Thoracic aorta (tissue), 2 donors: ENCODE data around the gene URB2. TPM values are rescaled to one million over a fixed set of nuclear protein-coding genes. Genes with fewer than 3 reads are reported as not detected.

Experiments used
- ATAC-seq: fragments of 150-250 bp; one replicate; pipeline ENCODE4 v1.8.0; 2017; ENCODE audit warnings: low read depth; ENCODE audit not compliant: insufficient number of reproducible peaks, low FRiP score
- DNase-seq: peaks from one replicate; pipeline ENCODE4 v3.0.0-alpha.2; 2020; ENCODE audit warnings: low spot score
- H3K27ac ChIP-seq, 2 donors: fragments of 200-600 bp; sonication (generic); 1 replicate in 1 of 2; 2 replicates in 1 of 2; pipeline ENCODE4 v1.5.1; 2016; ENCODE audit warnings: mild to moderate bottlenecking in 2 of 2, moderate library complexity in 2 of 2
- H3K27me3 ChIP-seq: fragments of 200-600 bp; sonication (generic); replicated peaks from 2 replicates; pipeline ENCODE4 v1.6.0; 2016; ENCODE audit warnings: mild to moderate bottlenecking; ENCODE audit not compliant: insufficient read depth
- H3K36me3 ChIP-seq: fragments of 200-600 bp; sonication (generic); one replicate; pipeline ENCODE4 v1.5.1; 2016
- H3K4me1 ChIP-seq, 2 donors: fragments of 200-600 bp; sonication (generic); 1 replicate in 1 of 2; 2 replicates in 1 of 2; pipeline versions ENCODE4 v1.5.1 to v1.6.0; 2016; ENCODE audit warnings: low read depth in 2 of 2, mild to moderate bottlenecking in 1 of 2; ENCODE audit not compliant: control insufficient read depth in 1 of 2
- H3K4me3 ChIP-seq: fragments of 200-600 bp; sonication (generic); 2 replicates; pipeline ENCODE4 v1.5.1; 2016; ENCODE audit warnings: mild to moderate bottlenecking
- H3K9me3 ChIP-seq: fragments of 200-600 bp; sonication (generic); 2 replicates; pipeline ENCODE4 v1.5.1; 2016
- total RNA-seq, 2 donors: library from RNA; depleted of rRNA; stranded (reverse); fragments of >200 nt; gene quantifications; one replicate each; pipeline versions ENCODE4 v1.1.0 to v1.2.3, GENCODE V29; 2016
- TF ChIP-seq, protein P1 (sequence below): fragments of 200-600 bp; sonication (generic); IDR thresholded peaks from one replicate; pipeline ENCODE4 v1.5.1; 2019; ENCODE audit warnings: antibody characterized with exemption

Gene URB2
- total RNA-seq, 2 donors from 2014 or later = 8.5 to 26.9 TPM

DNA sequence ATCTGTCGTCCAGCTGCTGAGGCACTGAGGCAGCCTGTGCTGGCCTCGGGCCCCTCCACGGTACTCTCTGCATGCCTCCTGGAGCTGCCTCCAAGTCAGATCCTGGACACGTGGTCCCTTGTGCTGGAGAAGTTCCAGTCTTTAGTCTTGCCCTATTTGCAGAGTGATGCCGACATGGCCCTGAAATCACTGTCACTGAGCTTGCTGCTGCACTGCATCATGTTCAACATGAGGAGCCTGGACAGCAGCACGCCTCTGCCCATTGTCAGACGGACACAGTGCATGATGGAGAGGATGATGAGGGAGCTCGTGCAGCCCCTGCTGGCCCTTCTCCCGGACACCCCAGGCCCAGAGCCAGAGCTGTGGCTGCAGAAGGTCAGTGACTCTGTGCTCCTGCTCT is 10.0 kb downstream of the URB2 start:
- Histone ChIP-seq H3K9me3 (no peaks in the 10 kb centered on the region), H3K27me3 (no peaks in the 10 kb centered on the region), H3K4me1 (no peaks in the 10 kb centered on the region), H3K27ac (no peak overlapping the region), H3K36me3 (peaks cover 38% of the 10 kb centered on the region), H3K4me3 (no peak overlapping the region)
- DNase-seq (no peak), ATAC-seq (no peak)
- TF ChIP-seq, protein P1, sequence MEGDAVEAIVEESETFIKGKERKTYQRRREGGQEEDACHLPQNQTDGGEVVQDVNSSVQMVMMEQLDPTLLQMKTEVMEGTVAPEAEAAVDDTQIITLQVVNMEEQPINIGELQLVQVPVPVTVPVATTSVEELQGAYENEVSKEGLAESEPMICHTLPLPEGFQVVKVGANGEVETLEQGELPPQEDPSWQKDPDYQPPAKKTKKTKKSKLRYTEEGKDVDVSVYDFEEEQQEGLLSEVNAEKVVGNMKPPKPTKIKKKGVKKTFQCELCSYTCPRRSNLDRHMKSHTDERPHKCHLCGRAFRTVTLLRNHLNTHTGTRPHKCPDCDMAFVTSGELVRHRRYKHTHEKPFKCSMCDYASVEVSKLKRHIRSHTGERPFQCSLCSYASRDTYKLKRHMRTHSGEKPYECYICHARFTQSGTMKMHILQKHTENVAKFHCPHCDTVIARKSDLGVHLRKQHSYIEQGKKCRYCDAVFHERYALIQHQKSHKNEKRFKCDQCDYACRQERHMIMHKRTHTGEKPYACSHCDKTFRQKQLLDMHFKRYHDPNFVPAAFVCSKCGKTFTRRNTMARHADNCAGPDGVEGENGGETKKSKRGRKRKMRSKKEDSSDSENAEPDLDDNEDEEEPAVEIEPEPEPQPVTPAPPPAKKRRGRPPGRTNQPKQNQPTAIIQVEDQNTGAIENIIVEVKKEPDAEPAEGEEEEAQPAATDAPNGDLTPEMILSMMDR = no peak

DNA sequence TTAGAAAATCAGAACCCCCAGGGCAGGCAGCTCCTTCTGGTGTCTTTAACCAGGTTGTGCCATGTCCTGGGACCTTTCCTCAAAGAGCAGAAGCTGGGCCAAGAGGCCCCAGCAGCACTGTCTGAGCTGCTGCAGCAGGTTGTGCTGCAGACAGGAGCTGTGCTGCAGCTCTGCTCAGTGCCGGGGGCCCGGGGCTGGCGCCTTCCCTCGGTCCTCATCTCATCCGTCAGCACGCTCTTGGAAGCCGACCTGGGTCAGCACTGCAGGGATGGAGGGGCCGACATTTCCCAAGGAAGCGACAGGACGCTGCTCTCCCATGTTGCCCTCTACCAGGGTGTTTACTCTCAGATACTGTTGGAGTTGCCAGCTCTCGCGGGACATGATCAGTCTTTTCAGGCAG is 11.7 kb downstream of the URB2 start:
- no peak for DNase-seq
- Histone ChIP-seq H3K36me3 (peaks cover 40% of the 10 kb centered on the region), H3K9me3 (no peaks in the 10 kb centered on the region), H3K4me1 (no peaks in the 10 kb centered on the region), H3K27me3 (no peaks in the 10 kb centered on the region), H3K4me3 (no peak overlapping the region), H3K27ac (no peak overlapping the region)
- ATAC-seq = no peak
- TF ChIP-seq, protein P1 = no peak

DNA sequence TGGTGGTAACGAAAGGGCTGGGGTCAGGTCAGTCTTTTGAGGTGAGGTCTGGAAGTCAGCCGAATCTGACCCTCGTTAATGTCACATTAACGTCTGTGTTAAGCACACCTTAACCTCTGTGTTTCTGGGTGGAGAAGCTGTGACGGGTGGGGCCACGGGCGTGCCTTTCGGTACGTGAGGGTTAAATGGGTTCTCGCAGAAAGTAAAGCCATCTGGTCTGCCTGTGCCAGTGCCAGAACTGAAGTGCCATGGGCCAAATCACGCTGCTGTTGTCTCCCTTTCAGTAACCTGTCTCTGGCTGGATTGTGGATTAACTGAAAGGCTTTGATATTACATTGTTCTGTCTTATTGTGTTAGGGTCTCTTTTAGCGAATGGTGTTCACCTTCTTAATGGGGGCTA is 14.4 kb downstream of the URB2 start:
- peaks cover 40% of the 10 kb centered on the region for H3K36me3 ChIP-seq
- no peak for ATAC-seq
- H3K27ac ChIP-seq = no peak overlapping the region
- H3K4me3 ChIP-seq = no peak overlapping the region
- no peaks in the 10 kb centered on the region for H3K9me3 ChIP-seq
- no peaks in the 10 kb centered on the region for H3K27me3 ChIP-seq
- TF ChIP-seq, protein P1 = no peak
- no peak for DNase-seq
- H3K4me1 ChIP-seq = no peaks in the 10 kb centered on the region

DNA sequence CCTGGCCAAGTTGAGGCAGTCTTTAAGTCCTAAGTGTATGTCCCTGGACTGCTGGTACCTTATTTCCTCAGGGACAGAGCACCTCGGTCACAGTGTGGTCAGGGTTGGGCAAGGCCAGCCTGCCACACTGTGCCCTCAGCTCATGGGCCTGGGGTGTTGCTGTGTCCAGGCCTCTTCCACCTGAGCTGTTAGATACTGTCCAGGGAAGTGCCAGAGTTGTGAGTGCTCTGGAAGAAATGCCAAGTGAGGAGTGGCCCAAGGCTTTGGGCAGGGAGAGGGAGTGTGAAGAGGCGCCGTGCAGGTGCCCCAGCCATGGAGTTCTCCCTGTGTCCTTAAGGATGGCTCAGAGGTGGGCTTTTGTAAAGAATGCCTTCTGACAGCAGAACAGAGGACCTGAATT is 15.3 kb downstream of the URB2 start:
- no peak overlapping the region for H3K27ac ChIP-seq
- ATAC-seq (no peak), DNase-seq (no peak)
- no peaks in the 10 kb centered on the region for H3K27me3 ChIP-seq
- H3K9me3 ChIP-seq = no peaks in the 10 kb centered on the region
- H3K4me3 ChIP-seq = no peak overlapping the region
- H3K4me1 ChIP-seq = no peaks in the 10 kb centered on the region
- TF ChIP-seq, protein P1 = no peak
- H3K36me3 ChIP-seq = peaks cover 36% of the 10 kb centered on the region

DNA sequence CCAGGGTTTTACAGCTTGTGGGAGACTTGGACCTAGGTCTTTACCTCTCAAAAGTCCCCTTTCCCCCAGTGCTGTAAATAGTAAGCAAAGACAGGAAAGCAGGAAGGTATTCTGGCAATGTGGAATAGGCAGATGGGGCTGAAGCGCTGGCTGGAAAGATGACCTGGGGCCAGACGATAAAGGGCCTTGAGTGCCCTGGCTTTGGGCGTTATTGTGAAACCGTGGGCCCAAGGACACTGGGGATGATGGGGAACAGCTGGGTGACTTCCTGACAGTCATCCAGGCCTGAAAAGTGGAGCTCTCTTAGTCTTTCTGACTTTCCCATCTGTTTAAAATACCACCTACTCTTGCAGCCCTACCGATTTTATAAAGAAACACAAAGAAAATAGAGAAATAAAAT is 16.3 kb downstream of the URB2 start:
- no peaks in the 10 kb centered on the region for H3K27me3 ChIP-seq
- H3K4me3 ChIP-seq = no peak overlapping the region
- no peak for ATAC-seq
- H3K36me3 ChIP-seq = peaks cover 34% of the 10 kb centered on the region
- no peak for DNase-seq
- no peaks in the 10 kb centered on the region for H3K9me3 ChIP-seq
- no peaks in the 10 kb centered on the region for H3K4me1 ChIP-seq
- H3K27ac ChIP-seq = no peak overlapping the region
- TF ChIP-seq, protein P1 = no peak
